Left lobe of liver (tissue), 2 donors: ENCODE measurements around the gene RFLNA. TPM values are rescaled to one million over a fixed set of nuclear protein-coding genes. Genes with fewer than 3 reads are reported as not detected.

ENCODE experiments used
- ATAC-seq: fragments of 200-7000 bp; cut with Tn5 transposase; one replicate; pipeline ENCODE4 v1.9.1; 2020; ENCODE audit warnings: mild to moderate bottlenecking, moderate library complexity
- DNase-seq: peaks from one replicate; pipeline ENCODE4 v3.0.0-alpha.2; 2020; ENCODE audit warnings: low spot score
- total RNA-seq: library from RNA; stranded (reverse); gene quantifications from one replicate; pipeline ENCODE4 v1.2.1, GENCODE V29; 2021
- donor health status: DM: no; HTN: no; CAD: no; lungs with moderate emphysema.
- donor health status: DM: no; HTN: yes; CAD: no.

The RFLNA gene
- total RNA-seq, 1 donor from 2014 or later: not detected

- DNase-seq (no peak), ATAC-seq (no peak)
Measured at GRCh38 chr12:124335426-124336183, 40.7 kb downstream of the RFLNA start.

GRCh38 chr12:124336184-124336437, 41.2 kb downstream of the RFLNA start:
- DNase-seq (no peak), ATAC-seq (no peak)

GRCh38 chr12:124336742-124337520, 42.0 kb downstream of the RFLNA start:
- no peak for DNase-seq
- no peak for ATAC-seq

GRCh38 chr12:124337622-124338021, 42.7 kb downstream of the RFLNA start:
- ATAC-seq (no peak), DNase-seq (no peak)

- ATAC-seq (peak; percentile 27), DNase-seq (no peak)
Measured at GRCh38 chr12:124338448-124338847, 43.6 kb downstream of the RFLNA start.

- no peak for ATAC-seq
- DNase-seq: no peak
Measured at GRCh38 chr12:124338876-124339603, 44.1 kb downstream of the RFLNA start.

GRCh38 chr12:124340080-124340900, 45.4 kb downstream of the RFLNA start:
- ATAC-seq (no peak), DNase-seq (no peak)

GRCh38 chr12:124341645-124342069, 46.8 kb downstream of the RFLNA start:
- ATAC-seq: no peak
- DNase-seq: no peak

- ATAC-seq (no peak), DNase-seq (no peak)
Measured at GRCh38 chr12:124344022-124344421, 49.1 kb downstream of the RFLNA start.

GRCh38 chr12:124344526-124344925, 49.6 kb downstream of the RFLNA start:
- DNase-seq (no peak), ATAC-seq (no peak)

GRCh38 chr12:124345795-124346194, 50.9 kb downstream of the RFLNA start:
- ATAC-seq (no peak), DNase-seq (no peak)

- no peak for DNase-seq
- no peak for ATAC-seq
Measured at GRCh38 chr12:124346425-124347168, 51.7 kb downstream of the RFLNA start.

GRCh38 chr12:124347335-124347734, 52.4 kb downstream of the RFLNA start:
- ATAC-seq: no peak
- DNase-seq: no peak

GRCh38 chr12:124347805-124348658, 53.1 kb downstream of the RFLNA start:
- no peak for DNase-seq
- peak; percentile 35 for ATAC-seq

GRCh38 chr12:124348659-124349380, 53.9 kb downstream of the RFLNA start:
- ATAC-seq (no peak), DNase-seq (no peak)

- no peak for DNase-seq
- ATAC-seq: no peak
Measured at GRCh38 chr12:124350491-124350890, 55.6 kb downstream of the RFLNA start.

- DNase-seq (no peak), ATAC-seq (no peak)
Measured at GRCh38 chr12:124351422-124351821, 56.5 kb downstream of the RFLNA start.

- no peak for ATAC-seq
- no peak for DNase-seq
Measured at GRCh38 chr12:124352257-124352656, 57.4 kb downstream of the RFLNA start.

- ATAC-seq (peak; percentile 67), DNase-seq (peak; percentile 69)
Measured at GRCh38 chr12:124352839-124353238, 57.9 kb downstream of the RFLNA start.
